Esophagus muscularis mucosa (tissue), 4 donors: ENCODE measurements around the gene ASPSCR1. TPM values are rescaled to one million over a fixed set of nuclear protein-coding genes. Genes with fewer than 3 reads are reported as not detected.

Experiments
- DNase-seq: peaks from one replicate; pipeline ENCODE4 v3.0.0-alpha.2; 2017; ENCODE audit errors: extremely low spot score
- H3K27ac ChIP-seq, 4 donors: fragments of 200-600 bp; sonication (generic); replicated peaks in 1 of 4; 1 replicate in 3 of 4; 2 replicates in 1 of 4; pipeline ENCODE4 v1.5.1; 2016 to 2019; ENCODE audit warnings: mild to moderate bottlenecking in 1 of 4
- H3K27me3 ChIP-seq, 4 donors: fragments of 200-600 bp; sonication (generic); one replicate each; pipeline versions ENCODE4 v1.5.1 to v1.6.0; 2016 to 2019
- H3K36me3 ChIP-seq, 4 donors: fragments of 200-600 bp; sonication (generic); one replicate each; pipeline ENCODE4 v1.5.1; 2016 to 2019
- H3K4me1 ChIP-seq, 4 donors: fragments of 200-600 bp; sonication (generic); one replicate each; pipeline ENCODE4 v1.5.1; 2016 to 2019
- H3K4me3 ChIP-seq, 4 donors: fragments of 200-600 bp; sonication (generic); 1 replicate in 2 of 4; 2 replicates in 2 of 4; pipeline ENCODE4 v1.5.1; 2016 to 2019; ENCODE audit warnings: mild to moderate bottlenecking in 4 of 4, moderate library complexity in 1 of 4
- H3K9me3 ChIP-seq, 4 donors: fragments of 200-600 bp; sonication (generic); 1 replicate in 3 of 4; 2 replicates in 1 of 4; pipeline ENCODE4 v1.5.1; 2016 to 2019
- CTCF ChIP-seq, 3 experiments: fragments of 200-600 bp in 2 of 3; fragments of 450-650 bp in 1 of 3; sonication (generic) in 2 of 3; IDR thresholded peaks; one replicate each; pipeline ENCODE4 v1.5.1; 2017 to 2019; ENCODE audit warnings: antibody characterized with exemption in 3 of 3, mild to moderate bottlenecking in 2 of 3, moderate library complexity in 1 of 3
- EP300 ChIP-seq: sonication (generic); formaldehyde crosslinking; IDR thresholded peaks from one replicate; pipeline ENCODE4 v1.6.1; 2017; ENCODE audit warnings: antibody characterized with exemption
- POLR2A ChIP-seq: fragments of 450-650 bp; IDR thresholded peaks from one replicate; pipeline ENCODE4 v1.6.1; 2017; ENCODE audit warnings: antibody characterized with exemption, moderate library complexity, mild to moderate bottlenecking, low read depth
- POLR2AphosphoS5 ChIP-seq, 2 donors: sonication (generic); formaldehyde crosslinking; IDR thresholded peaks; one replicate each; pipeline ENCODE4 v1.6.1; 2017; ENCODE audit warnings: antibody characterized with exemption in 2 of 2
- WGBS: methylation state at CpG from one replicate; pipeline ENCODE4 v1.1.5; 2018; 5-methylcytosine and 5-hydroxymethylcytosine counted together
- intact Hi-C: fragments of 100-400 bp; cut with DNase I; formaldehyde crosslinking; loops from one replicate; pipeline ENCODE4 v1.15.1; 2023
- total RNA-seq, 4 donors: library from RNA; depleted of rRNA; stranded (reverse); fragments of >200 nt; gene quantifications; one replicate each; pipeline versions ENCODE4 v1.1.0 to v1.2.1, GENCODE V29; 2016

ASPSCR1 gene
- total RNA-seq, 4 donors from 2014 or later: 15.9 to 18.4 (median 17.3) TPM

DNA sequence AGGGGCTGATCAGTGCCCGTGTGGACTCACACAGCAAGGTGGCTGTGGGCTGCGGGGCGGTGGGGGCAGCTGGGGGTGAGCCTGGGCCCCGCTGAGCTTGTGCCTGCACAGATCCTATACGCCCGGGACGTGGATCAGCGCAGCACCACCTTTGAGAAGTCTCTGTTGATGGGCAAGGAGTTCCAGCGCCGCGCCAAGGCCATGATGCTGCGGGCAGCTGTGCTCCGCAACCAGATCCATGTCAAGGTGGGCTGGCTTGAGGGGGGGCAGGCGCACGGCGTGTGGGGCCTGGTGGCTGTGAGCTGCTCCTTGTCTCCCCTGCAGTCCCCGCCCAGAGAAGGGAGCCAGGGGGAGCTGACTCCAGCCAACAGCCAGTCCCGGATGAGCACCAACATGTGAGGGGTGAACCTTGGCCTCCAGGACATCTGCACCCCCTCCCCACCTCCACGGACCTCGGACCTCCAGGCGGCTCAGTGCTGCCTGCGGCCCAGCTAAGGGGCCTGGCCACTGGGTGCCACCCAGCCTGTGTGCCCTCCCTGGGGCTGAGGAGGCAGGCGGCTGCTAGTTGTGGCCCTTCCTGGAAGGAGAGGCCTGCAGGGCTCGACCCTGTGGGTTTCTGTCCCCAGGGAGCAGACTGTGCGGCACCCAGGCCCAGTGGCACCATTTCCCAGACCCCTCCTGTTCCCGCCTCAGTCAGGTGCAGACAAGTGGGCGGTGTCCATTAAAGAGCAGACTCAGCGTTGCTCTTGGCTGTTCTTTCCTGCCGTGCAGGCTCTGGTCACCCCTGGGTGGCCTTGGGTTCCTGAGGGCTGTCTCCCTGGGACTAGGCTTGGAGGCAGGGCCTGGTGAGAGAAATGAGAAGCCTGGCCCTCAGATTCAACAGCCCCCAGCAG, 79.5 kb downstream of the ASPSCR1 start:
- Histone ChIP-seq H3K4me1 (peaks cover 14 to 31% (median 21%) of the 10 kb centered on the region in 4 donors), H3K4me3 (no peak overlapping the region), H3K27ac (no peak overlapping the region), H3K9me3 (no peaks in the 10 kb centered on the region), H3K27me3 (no peaks in the 10 kb centered on the region), H3K36me3 (peaks cover 55 to 89% (median 87%) of the 10 kb centered on the region in 4 donors)
- no peak for DNase-seq
- no peak for TF ChIP-seq CTCF (IDR thresholded peaks at IDR 0.05)
- TF ChIP-seq EP300: no peak
- TF ChIP-seq POLR2A: no peak
- TF ChIP-seq POLR2AphosphoS5 (IDR thresholded peaks at IDR 0.05): no peak
- WGBS: 66% methylated on average over 8 of the region's 29 CpGs
- intact Hi-C loops: no loop called here

DNA sequence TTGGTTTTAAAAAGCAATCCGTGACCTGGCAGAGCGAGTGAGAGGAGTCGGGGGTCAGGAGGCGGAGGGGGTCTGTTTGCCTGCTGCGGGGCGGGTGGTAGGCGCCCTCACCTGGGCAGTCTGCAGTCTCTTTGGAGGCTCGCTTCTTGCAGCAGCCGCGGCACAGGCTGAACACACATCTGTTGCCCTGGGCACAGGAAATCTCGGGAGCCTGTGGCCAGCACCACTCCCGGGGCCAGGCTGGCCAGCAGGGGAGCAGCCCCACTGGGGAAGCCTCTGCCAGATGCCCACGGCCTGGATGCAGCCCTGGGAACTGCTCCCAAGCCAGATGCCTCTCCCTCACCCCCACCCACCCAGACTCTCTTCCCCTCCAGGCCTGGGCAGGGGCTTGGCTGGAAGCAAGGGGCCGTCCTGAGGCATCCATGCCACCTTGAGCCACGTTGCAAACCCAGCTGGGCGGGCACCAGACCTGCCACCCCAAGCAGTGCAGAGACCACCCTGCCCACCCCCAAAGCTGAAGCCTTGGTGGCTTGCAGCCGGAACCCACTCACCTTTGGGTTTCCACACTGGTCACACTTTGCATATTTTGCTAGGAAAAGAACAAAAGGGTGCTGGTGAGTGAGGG, 80.9 kb downstream of the ASPSCR1 start:
- H3K27me3 ChIP-seq: no peaks in the 10 kb centered on the region
- WGBS: 81% methylated on average over 10 of the region's 17 CpGs
- no peaks in the 10 kb centered on the region for H3K9me3 ChIP-seq
- no peak for DNase-seq
- intact Hi-C loops: no loop called here
- peaks cover 64 to 99% (median 99%) of the 10 kb centered on the region in 4 donors for H3K36me3 ChIP-seq
- no peak overlapping the region for H3K4me3 ChIP-seq
- H3K27ac ChIP-seq: no peak overlapping the region
- H3K4me1 ChIP-seq: peaks cover 3 to 22% (median 9%) of the 10 kb centered on the region in 4 donors
- TF ChIP-seq POLR2A (no peak), CTCF (IDR thresholded peaks at IDR 0.05) (no peak), EP300 (no peak), POLR2AphosphoS5 (IDR thresholded peaks at IDR 0.05) (no peak)

- H3K36me3 ChIP-seq: peaks cover 63 to 100% (median 99%) of the 10 kb centered on the region in 4 donors
- no peak overlapping the region for H3K4me3 ChIP-seq
- DNase-seq: no peak
- no peak overlapping the region for H3K27ac ChIP-seq
- no peaks in the 10 kb centered on the region for H3K9me3 ChIP-seq
- H3K4me1 ChIP-seq: peaks cover 1 to 22% (median 8%) of the 10 kb centered on the region in 4 donors
- WGBS: 52% methylated on average over 10 of the region's 10 CpGs
- intact Hi-C loops: no loop called here
- TF ChIP-seq POLR2AphosphoS5 (IDR thresholded peaks at IDR 0.05) (no peak), EP300 (no peak), POLR2A (no peak), CTCF (IDR thresholded peaks at IDR 0.05) (no peak)
- no peaks in the 10 kb centered on the region for H3K27me3 ChIP-seq
These were observed 81.4 kb downstream of the ASPSCR1 start for GRCh38 chr17:82058855-82059249.

DNA sequence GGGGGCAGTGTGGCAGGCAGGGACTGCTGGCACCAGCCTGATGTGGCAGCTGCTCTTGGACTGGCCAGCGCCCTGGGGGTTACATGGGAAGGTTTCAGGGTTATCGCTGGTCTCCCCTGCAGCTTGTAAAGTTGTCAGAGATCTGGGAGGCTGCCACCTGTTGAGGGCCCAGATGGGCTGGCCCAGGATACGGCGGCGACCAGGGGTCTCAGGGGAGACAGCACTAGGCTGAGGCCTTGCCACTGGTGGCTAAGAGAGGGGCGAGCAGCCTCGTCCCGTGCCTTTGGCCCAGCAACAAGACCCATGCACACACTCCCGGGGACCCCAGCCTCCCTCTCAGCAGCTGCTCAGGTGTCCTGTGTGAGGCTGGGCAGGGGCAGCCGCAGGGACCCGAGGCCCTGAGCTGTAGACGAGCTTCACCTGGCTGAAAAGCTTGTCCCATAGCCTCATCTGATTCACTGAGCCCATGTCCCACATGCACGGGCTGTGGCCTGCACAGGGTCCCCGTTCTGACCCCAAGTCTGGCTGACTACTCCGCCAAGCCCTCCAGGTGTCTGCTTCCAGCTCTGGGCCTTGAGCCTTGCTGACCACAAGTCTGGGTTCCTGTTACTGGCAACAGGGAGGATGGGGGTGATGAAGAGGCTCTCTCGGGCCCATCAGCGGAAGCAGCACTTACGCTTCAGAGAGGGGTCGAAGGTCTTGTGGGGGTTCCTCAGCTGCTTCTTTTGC, 82.0 kb downstream of the ASPSCR1 start:
- Histone ChIP-seq H3K4me3 (no peak overlapping the region), H3K36me3 (peaks cover 57 to 100% (median 96%) of the 10 kb centered on the region in 4 donors), H3K27me3 (no peaks in the 10 kb centered on the region), H3K27ac (no peak overlapping the region), H3K4me1 (peaks cover 7 to 22% (median 13%) of the 10 kb centered on the region in 4 donors), H3K9me3 (no peaks in the 10 kb centered on the region)
- TF ChIP-seq EP300 (no peak), CTCF (IDR thresholded peaks at IDR 0.05) (no peak), POLR2AphosphoS5 (IDR thresholded peaks at IDR 0.05) (no peak), POLR2A (no peak)
- DNase-seq: no peak
- WGBS: 70% methylated on average over 5 of the region's 19 CpGs
- intact Hi-C loops: no loop called here
